Non-pigmented ciliary epithelial cell (primary cell): ENCODE measurements around the gene FOXA1.

Experiments
- DNase-seq: peaks from one replicate; pipeline ENCODE4 v3.0.0-alpha.2; 2010; ENCODE audit warnings: low read depth

Gene FOXA1

DNA sequence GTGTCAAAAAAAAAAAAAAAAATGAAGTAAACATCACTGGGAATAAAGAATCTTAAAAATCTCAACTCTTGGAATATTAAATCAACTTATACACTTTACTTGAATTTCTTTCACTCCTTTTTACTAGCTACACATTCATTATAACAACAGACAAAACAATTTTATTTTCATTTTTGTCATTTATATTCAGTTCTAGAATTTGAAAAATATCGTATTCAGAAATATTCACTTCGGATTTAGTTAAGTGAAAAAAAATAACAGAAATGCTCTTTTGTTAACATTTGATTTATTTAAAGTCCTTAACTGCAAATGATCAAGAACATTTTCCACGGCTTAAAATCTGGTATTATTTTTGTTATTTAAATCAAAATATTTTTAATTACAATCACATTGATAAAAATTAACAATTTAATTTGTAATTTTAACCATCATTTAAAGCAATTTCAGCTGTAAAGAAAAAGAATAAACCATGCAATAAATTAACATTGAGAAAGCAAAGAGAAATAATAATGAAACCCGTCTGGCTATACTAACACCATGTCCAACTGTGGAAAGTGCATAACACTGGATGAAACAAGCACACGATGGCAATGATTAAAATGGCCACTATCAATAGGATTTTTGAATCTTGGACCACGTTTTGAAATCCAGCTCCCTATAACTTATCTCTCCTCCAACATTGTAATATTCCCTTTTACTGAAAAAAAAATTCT is 5.2 kb downstream of the FOXA1 start:
- DNase-seq: no peak

GRCh38 chr14:37588956-37589714 is 5.9 kb downstream of the FOXA1 start:
- no peak for DNase-seq

GRCh38 chr14:37588667-37588955 is 6.4 kb downstream of the FOXA1 start:
- DNase-seq: no peak

- DNase-seq: no peak
These were observed 7.0 kb downstream of the FOXA1 start for GRCh38 chr14:37587881-37588666.

DNA sequence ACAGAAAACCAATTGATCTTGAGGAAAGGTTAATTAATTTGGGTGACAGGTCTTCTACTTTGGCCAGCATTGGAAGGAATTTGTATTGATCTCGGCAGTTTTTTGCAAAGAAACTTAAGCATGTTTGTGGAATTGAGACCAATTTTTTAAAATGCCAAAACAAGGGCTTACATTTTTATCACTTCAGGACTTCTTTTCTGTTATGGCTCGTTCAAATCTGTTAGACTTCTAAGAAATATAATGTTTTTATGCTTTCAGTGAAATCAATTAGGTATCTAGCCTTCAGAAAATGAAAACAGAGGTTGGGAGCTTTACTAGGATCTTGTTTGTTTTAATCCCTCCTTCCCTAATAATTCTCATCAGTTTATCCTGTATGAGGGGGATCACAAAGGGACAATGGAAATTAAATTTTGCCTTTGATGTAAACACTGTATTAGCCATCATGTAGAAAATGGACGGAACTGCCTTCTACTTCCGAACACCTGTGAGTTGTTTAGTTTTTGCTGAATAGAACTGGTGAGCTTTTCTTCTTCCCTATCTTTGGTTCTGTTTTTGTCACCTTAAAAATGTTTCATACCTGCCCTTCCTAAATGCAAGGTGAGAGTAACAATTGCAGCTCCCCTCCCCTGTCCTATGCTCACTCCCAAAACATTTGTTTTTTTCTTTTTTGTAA is 7.8 kb downstream of the FOXA1 start:
- DNase-seq: no peak

DNA sequence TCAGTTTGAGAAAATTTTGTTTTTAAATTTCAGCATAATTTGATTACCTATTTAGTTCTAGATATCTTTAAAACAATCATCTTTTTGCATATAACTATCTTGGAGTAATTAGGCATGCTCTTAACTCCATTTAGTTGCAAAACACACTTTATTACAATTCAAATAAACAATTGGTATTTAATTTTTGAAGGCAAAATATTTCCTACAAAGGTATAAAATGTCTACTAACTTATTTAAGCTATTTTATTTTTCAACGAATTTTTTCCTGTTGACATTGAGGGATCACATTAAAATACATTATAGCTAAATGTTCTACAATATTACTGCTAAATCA is 8.3 kb downstream of the FOXA1 start:
- no peak for DNase-seq

- DNase-seq: no peak
These were observed 8.9 kb downstream of the FOXA1 start for GRCh38 chr14:37585971-37586796.

GRCh38 chr14:37585101-37585511 is 9.9 kb downstream of the FOXA1 start:
- DNase-seq: no peak

GRCh38 chr14:37584211-37585100 is 10.6 kb downstream of the FOXA1 start:
- DNase-seq: no peak

GRCh38 chr14:37583358-37584210 is 11.5 kb downstream of the FOXA1 start:
- DNase-seq: no peak

DNA sequence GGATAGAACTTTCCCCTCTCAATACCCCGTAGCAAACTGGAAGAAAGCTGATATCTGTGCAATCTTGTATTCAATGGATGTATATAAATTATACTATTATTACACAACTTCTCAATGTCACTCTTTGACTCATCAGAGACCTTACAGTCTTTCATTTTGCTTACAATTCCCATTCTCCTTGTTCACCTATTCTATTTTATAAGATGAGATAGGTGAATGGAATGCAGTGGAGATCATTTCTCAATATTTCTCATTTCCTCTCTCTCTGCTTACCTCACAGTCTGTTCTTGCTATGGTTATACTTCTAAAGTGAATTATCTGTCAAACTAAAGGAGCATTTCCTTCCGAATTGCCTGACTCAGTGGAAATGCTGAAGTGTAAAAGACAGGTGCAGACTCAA is 14.9 kb downstream of the FOXA1 start:
- DNase-seq: no peak

DNA sequence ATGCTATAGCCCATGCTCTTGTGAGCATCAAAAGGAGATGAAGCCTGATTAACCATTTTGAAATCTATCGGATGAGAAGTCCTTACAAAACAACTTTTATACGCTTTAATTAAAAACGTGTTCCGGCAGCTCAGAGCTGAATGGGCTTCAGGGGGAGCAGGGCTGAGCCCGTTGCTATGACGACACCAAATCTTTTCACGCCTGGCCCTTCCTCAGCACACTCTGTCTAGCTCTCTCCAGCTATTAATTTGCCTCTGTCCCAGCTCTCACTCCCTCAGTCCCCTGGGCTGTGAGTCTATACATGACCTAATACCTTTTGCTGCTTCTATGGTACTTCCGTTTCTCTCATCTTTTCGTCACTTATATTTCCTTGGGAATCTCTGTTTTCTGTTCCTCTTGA is 15.8 kb downstream of the FOXA1 start:
- DNase-seq: no peak

- DNase-seq: no peak
These were observed 21.7 kb downstream of the FOXA1 start for GRCh38 chr14:37573356-37573755.

- DNase-seq: no peak
These were observed 23.7 kb downstream of the FOXA1 start for GRCh38 chr14:37571391-37571790.

- DNase-seq: no peak
These were observed 25.3 kb downstream of the FOXA1 start for GRCh38 chr14:37569729-37570128.

DNA sequence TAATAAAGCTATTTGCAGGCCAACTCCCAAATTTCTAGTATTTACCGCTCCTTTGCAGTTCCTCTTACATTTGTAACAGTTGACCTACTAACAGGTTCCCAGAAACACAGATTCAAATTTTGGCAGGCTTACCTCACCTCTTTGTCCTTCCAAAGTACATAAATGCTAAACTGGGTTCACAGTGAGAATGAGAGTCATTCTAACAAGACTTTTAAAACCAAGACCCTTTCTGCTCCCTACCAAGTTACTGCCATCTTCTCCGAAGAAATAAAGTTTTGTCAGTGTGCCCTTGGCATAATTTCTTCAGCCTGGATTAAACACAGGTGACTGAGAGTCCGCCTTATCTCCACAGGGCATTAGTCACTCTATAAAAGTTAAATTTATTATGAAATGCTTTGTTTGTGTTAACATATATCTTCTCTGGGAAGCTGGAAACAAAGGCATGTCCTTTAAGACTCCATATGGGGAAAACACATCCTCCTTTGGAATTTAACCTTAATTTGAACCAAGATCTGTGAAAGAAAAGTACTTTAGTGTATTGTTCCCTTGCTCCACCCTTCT is 28.2 kb downstream of the FOXA1 start:
- DNase-seq: no peak

- no peak for DNase-seq
These were observed 29.5 kb downstream of the FOXA1 start for GRCh38 chr14:37565550-37565949.

DNA sequence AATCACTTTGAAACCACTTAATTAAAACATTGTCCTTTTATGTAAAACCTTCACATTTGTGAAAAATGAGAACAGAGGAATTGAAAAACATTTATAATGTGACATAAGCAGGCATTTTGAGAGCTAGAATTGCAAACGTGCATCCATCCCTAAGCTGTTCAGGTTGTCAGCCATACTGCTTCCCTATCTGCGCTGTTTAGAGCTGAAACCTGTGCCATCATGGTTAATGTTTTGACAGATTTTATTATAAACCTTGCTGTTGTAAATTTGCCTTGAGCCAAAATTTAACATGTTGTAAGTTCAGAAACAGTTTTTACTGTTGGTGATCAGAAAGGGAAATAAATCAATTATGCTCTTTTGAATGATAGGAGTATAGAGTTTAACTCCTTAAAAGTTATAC is 31.9 kb downstream of the FOXA1 start:
- DNase-seq: no peak

DNA sequence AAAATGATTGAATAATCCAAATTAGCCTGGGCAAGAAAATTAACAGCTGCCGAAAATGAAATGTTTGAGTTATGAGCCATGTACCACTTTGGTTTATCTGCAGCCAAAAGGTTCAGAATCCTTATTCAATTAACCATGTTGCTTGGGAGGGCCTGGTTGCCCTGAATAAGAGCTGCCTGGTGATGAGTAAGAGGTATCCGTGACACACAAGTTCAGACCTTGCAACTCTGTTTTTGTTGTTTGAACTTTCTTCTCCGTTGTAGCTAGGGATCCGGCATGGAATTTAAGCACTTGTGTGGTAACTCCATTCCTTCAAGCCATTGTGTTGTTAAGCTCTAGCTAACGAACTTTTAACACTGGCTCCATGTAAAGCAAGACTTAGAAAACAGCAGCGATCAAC is 35.7 kb downstream of the FOXA1 start:
- no peak for DNase-seq

DNA sequence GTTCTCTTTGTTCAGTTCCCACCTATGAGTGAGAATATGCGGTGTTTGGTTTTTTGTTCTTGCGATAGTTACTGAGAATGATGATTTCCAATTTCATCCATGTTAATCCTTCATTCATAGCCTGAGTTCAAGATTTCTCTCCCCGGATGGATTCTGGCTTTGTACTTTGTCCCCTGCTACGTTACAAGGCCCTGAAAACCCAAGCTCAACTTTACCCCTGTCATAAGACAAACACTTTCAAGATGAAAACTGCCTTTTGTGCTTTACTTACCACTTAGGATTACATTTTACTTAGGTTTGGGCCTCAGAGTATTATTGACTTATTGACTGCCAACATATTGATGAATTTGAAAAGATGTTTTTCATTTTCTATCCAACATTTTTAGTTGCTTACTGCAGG is 36.3 kb downstream of the FOXA1 start:
- no peak for DNase-seq
